IPS-20b (cell line): ENCODE data around the gene COPS7B.
A peak's percentile ranks its signal among the peaks of the same experiment; 100 is the strongest.
"Not testable (repeated sequence)": the region's sequence is repeated elsewhere in the genome, so short reads cannot be mapped to it uniquely, and the experiment has no call there.

Experiments
- H3K27ac ChIP-seq: one replicate; pipeline ENCODE4 v1.5.1; 2013; ENCODE audit warnings: low read length
- H3K27me3 ChIP-seq: 2 replicates; pipeline ENCODE4 v1.6.1; 2013; ENCODE audit warnings: mild to moderate bottlenecking, low read length, inconsistent platforms; ENCODE audit not compliant: insufficient read depth
- H3K36me3 ChIP-seq: 2 replicates; pipeline ENCODE4 v1.6.1; 2013; ENCODE audit warnings: low read depth, mild to moderate bottlenecking, inconsistent platforms, low read length, moderate library complexity; ENCODE audit not compliant: insufficient read depth
- H3K4me1 ChIP-seq: 2 replicates; pipeline ENCODE4 v1.6.1; 2013; ENCODE audit warnings: mild to moderate bottlenecking, control low read depth, inconsistent platforms, low read length, moderate library complexity; ENCODE audit not compliant: insufficient read depth
- H3K4me3 ChIP-seq: 2 replicates; pipeline ENCODE4 v1.5.1; 2013; ENCODE audit warnings: mild to moderate bottlenecking, low read length, inconsistent platforms
- H3K9ac ChIP-seq: 2 replicates; pipeline ENCODE4 v1.6.1; 2013; ENCODE audit warnings: low read depth, mild to moderate bottlenecking, inconsistent platforms, low read length, moderate library complexity
- H3K9me3 ChIP-seq: 2 replicates; pipeline ENCODE4 v1.6.1; 2013; ENCODE audit warnings: mild to moderate bottlenecking, low read depth, low read length, inconsistent platforms; ENCODE audit not compliant: insufficient read depth

Gene COPS7B

DNA sequence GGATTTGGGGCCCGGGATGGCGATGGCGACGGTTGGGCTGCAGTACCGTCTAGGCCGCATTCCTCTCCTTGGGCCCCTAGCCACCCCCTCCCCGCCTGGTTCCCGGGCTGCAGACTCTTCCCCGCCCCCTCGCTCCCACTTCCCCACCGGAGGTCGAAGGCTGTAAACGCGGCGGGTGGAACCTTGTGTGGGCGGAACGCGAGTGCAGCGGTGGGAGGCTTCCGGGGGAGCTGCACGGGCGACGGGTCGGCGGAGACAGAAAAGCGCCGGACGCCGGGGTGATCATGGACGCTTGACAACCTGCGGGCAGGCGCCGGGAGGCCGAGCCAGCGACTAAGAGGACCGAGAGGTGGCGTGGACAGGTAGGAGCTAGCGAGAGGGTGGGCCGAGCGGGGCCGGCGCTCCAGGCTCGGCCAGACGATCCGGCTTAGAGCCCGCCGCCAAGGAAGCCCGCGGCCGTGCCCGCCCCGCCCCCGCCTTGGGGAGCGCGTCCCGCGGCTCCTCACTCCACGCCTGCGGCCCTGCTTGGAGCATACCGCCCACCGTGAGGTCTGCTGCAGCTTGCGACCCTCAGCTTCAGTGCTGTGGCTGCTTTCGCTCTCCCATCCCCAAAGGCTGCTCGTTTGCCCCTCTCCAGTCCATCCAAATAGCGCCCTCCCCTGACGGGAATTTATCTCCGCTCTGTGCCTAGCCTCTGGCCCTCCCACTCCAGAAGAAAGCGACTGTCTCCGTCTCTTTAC lies at the start of gene COPS7B:
Gene COPS7B, plus strand, starts transcription at position 269 of the 740 bp plus-strand sequence. CDS start 2,126 bp downstream, outside the sequence.
- H3K36me3 ChIP-seq: peaks cover 26% of the 10 kb centered on the region; the same call in 1 of the 2 replicates
- peak within 1 kb of the TSS; percentile 92 for H3K9ac ChIP-seq
- H3K4me3 ChIP-seq: peak within 1 kb of the TSS; percentile 77
- H3K27ac ChIP-seq: peak within 1 kb of the TSS; percentile 92
- no peaks in the 10 kb centered on the region for H3K9me3 ChIP-seq
- H3K4me1 ChIP-seq: peaks cover 16% of the 10 kb centered on the region
- H3K27me3 ChIP-seq: no peaks in the 10 kb centered on the region

DNA sequence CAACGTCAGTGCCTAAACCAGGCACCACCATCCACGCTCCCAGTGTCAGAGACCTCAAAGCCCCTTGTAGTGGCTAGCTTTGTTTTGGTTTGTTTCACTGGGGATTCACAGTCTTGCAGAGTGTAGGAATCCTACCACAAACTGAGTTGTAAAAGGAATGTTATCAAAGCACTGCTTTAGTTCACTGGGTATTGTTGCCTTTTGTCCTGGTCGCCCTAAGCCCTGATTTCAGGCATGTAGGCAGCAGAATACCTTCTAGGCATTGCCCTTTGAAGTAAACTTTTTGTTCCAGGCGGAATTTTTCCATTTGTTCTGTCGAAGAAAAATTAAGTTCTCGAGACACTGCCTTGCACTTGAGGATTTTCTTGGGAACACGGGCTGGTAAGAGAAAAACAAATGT lies 48.5 kb upstream of the COPS7B start:
- H3K9ac ChIP-seq: no peak overlapping the region
- no peaks in the 10 kb centered on the region for H3K9me3 ChIP-seq
- 0 out of 2 replicates have a peak, but pooled peaks cover 3% of the 10 kb centered on the region for H3K36me3 ChIP-seq
- no peaks in the 10 kb centered on the region for H3K4me1 ChIP-seq
- H3K27me3 ChIP-seq: no peaks in the 10 kb centered on the region
- no peak overlapping the region for H3K4me3 ChIP-seq
- H3K27ac ChIP-seq: no peak overlapping the region

DNA sequence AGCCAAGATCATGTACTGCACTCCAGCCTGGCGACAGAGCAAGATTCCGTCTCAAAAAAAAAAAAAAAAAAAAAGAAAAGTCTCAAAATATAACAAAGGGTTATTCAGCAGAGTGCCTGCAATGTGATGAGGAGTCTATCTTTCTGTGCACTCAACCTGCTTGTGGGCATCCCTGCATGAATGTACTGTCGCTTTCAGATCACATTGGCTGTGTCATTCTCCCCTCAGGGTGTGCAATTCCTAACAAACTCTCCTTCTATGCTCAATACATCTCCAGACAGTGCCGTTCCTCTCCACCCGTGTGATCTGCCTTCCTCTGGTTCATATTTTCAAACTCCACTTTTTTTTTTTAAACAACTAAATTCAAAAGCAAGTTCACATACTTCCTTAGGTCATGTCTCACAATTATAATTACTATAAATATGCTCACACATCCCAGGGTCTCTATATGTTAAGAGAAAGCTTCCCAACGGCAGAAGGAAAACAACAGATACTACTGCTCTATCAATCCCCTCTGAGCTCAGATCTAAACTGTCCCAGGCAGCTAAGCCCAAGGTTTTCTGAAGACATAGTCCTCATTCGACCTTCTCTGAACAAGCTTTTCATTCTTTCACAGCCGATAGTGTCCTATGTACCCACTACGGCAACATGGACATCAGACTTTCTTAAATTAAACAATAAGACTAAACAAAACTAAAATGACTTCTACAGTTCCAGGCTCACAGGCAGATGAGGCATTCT lies 42.7 kb upstream of the COPS7B start:
- no peaks in the 10 kb centered on the region for H3K36me3 ChIP-seq
- peaks cover 10% of the 10 kb centered on the region; the same call in 1 of the 2 replicates for H3K4me1 ChIP-seq
- no peaks in the 10 kb centered on the region for H3K27me3 ChIP-seq
- no peak overlapping the region; the same call in 1 of the 2 replicates for H3K9ac ChIP-seq
- no peak overlapping the region for H3K4me3 ChIP-seq
- H3K9me3 ChIP-seq: no peaks in the 10 kb centered on the region
- H3K27ac ChIP-seq: no peak overlapping the region

DNA sequence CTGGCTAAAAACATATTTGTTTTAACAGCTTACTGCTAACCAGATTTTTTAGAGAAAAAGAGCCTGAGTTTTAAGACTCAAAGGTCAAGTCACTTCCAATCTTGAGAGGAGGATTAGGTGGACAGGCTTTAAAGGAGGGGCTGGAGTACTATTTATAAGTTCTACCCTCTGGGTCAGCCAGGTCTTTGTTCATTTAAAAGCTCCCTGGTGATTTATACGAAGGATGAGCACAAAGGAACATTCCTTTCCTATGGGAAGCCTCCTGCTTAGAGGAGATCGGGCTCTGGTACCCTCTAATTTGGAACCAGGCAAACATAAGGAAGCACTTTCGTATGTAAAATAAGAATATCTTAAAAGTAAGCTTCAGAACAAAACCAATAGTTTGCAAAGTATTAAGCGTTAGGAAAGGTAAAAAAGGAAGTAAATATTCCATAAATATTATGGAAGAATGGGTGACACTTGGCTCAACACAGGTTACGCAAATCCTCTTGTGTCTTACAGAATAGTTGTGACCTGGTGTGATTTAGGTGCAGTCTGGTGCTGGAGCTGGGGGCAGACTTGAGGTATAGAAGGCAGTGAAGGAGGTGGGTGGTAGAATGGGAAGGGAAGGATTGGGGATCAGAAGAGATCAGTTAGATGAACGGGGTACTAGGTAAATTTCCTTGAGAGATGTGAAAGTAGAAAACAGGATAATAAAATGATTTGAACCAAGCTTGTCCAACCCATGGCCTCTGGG lies 40.8 kb upstream of the COPS7B start:
- Histone ChIP-seq H3K9me3 (no peaks in the 10 kb centered on the region), H3K9ac (no peak overlapping the region), H3K4me3 (peak overlapping the region; percentile 19; the same call in 1 of the 2 replicates)

DNA sequence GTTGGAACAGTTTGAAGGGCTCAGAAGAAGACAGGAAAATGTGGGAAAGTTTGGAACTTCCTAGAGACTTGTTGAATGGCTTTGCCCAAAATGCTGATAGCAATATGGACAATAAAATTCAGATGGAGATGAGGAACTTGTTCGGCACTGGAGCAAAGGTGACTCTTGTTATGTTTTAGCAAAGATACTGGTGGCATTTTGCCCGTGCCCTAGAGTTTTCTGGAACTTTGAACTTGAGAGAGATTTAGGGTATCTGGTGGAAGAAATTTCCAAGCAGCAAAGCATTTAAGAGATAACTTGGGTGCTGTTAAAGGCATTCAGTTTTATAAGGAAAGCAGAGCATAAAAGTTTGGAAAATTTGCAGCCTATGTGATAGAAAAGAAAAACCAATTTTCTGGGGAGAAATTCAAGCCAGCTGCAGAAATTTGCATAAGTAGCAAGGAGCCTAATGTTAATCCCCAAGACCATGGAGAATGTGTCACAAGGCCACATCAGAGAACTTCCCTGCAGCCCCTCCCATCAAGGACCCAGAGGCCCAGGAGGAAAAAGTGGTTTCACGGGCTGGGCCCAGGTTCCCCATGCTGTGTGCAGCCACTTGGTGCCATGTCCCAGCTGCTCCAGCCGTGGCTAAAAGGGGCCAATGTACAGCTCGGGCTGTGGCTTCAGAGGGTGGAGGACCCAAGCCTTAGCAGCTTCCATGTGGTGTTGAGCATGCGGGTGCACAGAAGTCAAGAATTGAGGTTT lies 37.9 kb upstream of the COPS7B start:
- not testable (repeated sequence) for H3K9ac ChIP-seq, H3K4me3 ChIP-seq, H3K27me3 ChIP-seq, H3K27ac ChIP-seq, H3K9me3 ChIP-seq, H3K36me3 ChIP-seq
- H3K4me1 ChIP-seq: peaks cover 10% of the 10 kb centered on the region; the same call in 1 of the 2 replicates

More for the DNA sequence above, 40.8 kb upstream of the COPS7B start:
- Histone ChIP-seq H3K36me3 (no peaks in the 10 kb centered on the region), H3K27me3 (no peaks in the 10 kb centered on the region), H3K4me1 (peaks cover 10% of the 10 kb centered on the region; the same call in 1 of the 2 replicates), H3K27ac (no peak overlapping the region)

DNA sequence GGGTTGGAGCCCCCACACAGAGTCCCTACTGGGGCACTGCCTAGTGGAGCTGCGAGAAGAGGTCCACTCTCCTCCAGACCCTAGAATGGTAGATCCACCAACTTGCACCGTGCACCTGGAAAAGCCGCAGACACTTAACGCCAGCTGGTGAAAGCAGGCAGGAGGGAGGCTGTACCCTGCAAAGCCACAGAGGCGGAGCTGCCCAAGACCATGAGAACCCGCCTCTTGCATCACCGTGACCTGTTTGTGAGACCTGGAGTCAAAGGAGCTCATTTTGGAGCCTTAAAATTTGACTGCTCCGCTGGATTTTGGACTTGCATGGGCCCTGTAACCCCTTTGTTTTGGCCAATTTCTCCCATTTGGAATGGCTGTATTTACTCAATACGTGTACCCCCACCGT lies 37.2 kb upstream of the COPS7B start:
- H3K36me3 ChIP-seq, H3K27ac ChIP-seq, H3K27me3 ChIP-seq, H3K4me3 ChIP-seq, H3K9ac ChIP-seq, H3K9me3 ChIP-seq: not testable (repeated sequence)
- peaks cover 10% of the 10 kb centered on the region; the same call in 1 of the 2 replicates for H3K4me1 ChIP-seq

DNA sequence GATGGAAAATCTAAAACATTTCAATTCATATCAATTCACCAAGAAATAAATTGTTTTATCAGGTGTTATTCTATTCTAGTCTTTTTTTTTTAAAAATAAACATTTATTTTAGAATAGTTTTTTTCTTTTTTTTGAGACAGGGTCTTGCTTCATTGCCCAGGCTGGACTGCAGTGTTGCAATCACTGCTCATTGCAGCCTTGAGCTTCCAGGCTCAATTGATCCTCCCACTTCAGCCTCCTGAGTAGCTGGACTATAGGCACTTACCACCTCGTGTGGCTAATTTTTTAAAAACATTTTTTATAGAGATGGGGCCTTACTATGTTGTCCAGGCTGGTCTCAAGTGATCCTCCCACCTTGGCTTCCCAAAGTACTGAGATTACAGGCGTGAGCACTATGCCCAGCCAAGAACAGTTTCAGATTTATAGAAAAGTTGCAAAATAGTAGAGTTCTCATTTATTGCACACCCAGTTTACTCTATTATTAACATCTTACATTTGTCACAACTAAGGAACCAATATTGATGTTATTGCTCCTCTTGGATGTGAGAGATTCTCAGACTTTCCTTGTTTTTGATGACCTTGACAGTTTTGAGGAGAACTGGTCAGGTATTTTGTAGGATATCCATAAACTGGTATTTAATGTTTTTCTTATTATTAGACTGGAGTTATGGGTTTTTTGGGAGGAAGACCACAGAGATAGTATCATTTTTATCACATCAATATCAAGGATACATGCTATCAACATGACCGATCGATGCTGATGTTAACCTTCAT lies 35.0 kb upstream of the COPS7B start:
- Histone ChIP-seq H3K36me3 (no peaks in the 10 kb centered on the region), H3K4me1 (no peaks in the 10 kb centered on the region), H3K9ac (no peak overlapping the region), H3K9me3 (no peaks in the 10 kb centered on the region), H3K27me3 (no peaks in the 10 kb centered on the region), H3K27ac (no peak overlapping the region), H3K4me3 (no peak overlapping the region)

DNA sequence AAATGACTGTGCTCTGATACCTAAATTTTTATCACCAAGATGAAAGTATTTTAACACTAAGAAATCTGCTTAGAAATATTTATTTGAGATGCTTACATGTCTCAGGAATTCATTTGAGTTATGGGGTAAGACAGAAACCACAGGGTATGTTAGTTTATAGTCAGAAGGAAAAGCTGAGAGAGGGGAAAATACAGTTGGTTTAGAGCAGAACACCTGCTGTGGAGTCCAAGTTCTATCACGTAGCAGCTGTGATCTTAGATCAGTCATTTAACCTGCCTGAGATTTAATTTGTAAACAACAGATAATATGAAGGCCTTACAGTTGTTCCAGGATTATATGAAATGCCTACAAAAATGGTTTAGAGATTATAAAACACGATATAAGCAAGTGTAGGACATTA lies 34.2 kb upstream of the COPS7B start:
- Histone ChIP-seq H3K27ac (no peak overlapping the region), H3K4me3 (no peak overlapping the region)

DNA sequence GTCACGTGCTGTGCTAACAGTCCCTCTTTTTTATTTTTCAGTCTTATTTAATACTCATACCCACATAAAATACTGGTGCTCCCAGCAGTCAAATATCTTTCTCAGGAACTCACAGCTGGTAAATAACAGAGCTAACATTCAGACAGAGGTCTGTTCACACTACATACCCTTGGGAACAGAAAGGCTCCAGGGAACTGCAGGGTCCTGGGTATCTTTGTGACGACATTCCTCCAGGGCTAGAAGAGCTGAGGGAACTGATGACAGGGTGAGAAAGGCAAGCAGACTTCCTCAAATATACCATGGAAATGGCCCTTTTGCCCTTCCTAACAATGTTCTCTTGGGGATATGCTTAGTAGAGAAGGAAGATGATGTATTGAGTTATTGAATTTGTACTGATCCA lies 24.5 kb upstream of the COPS7B start:
- Histone ChIP-seq H3K4me1 (no peaks in the 10 kb centered on the region), H3K36me3 (no peaks in the 10 kb centered on the region), H3K4me3 (no peak overlapping the region), H3K9me3 (no peaks in the 10 kb centered on the region), H3K27me3 (no peaks in the 10 kb centered on the region), H3K9ac (no peak overlapping the region), H3K27ac (no peak overlapping the region)

More for the DNA sequence above, 34.2 kb upstream of the COPS7B start:
- no peak overlapping the region for H3K9ac ChIP-seq
- H3K36me3 ChIP-seq: no peaks in the 10 kb centered on the region
- H3K9me3 ChIP-seq: no peaks in the 10 kb centered on the region
- no peaks in the 10 kb centered on the region for H3K4me1 ChIP-seq
- H3K27me3 ChIP-seq: no peaks in the 10 kb centered on the region

DNA sequence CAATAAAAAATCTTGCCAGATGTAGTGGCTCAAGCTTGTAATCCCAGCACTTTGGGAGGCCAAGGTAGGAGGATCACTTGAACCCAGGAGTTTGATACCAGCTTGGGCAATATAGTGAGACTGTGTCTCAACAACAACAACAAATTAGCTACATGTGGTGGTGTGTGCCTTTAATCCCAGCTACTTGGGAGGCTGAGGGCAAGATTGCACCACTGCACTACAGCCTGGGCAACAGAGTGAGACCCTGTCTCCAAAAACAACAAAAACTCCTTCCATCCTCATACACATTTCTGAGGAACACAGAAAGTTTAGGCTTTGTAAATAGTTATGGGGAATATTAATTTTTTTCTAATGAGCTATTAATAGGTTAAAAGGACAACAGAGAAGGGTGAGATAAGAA lies 22.1 kb upstream of the COPS7B start:
- no peak overlapping the region for H3K9ac ChIP-seq

More for the DNA sequence above, 22.1 kb upstream of the COPS7B start:
- no peak overlapping the region for H3K4me3 ChIP-seq
- H3K27me3 ChIP-seq: no peaks in the 10 kb centered on the region
- no peaks in the 10 kb centered on the region for H3K9me3 ChIP-seq
- no peak overlapping the region for H3K27ac ChIP-seq
- H3K4me1 ChIP-seq: no peaks in the 10 kb centered on the region
- H3K36me3 ChIP-seq: no peaks in the 10 kb centered on the region
